ENCODE measurements around the gene NEK11.

- TF ChIP-seq, protein P1, sequence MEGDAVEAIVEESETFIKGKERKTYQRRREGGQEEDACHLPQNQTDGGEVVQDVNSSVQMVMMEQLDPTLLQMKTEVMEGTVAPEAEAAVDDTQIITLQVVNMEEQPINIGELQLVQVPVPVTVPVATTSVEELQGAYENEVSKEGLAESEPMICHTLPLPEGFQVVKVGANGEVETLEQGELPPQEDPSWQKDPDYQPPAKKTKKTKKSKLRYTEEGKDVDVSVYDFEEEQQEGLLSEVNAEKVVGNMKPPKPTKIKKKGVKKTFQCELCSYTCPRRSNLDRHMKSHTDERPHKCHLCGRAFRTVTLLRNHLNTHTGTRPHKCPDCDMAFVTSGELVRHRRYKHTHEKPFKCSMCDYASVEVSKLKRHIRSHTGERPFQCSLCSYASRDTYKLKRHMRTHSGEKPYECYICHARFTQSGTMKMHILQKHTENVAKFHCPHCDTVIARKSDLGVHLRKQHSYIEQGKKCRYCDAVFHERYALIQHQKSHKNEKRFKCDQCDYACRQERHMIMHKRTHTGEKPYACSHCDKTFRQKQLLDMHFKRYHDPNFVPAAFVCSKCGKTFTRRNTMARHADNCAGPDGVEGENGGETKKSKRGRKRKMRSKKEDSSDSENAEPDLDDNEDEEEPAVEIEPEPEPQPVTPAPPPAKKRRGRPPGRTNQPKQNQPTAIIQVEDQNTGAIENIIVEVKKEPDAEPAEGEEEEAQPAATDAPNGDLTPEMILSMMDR (conservative IDR thresholded peaks at IDR 0.05 in 1 of 2, IDR thresholded peaks at IDR 0.05 in 1 of 2; ENCODE audit: extremely low read depth in 1 of 2, insufficient read depth in 1 of 2, low read depth in 1 of 2, low read length in 2 of 2) = no peak
- TF ChIP-seq EZH2 (IDR thresholded peaks at IDR 0.05; ENCODE audit: borderline replicate concordance, low read length) = no peak
These were observed 120.9 kb downstream of the NEK11 start for GRCh38 chr3:131147534-131147933.
